Breast epithelium (tissue), 3 donors: ENCODE data around the gene MYEOV.

Source experiments
- CTCF ChIP-seq, 3 donors: fragments of 450-650 bp; IDR thresholded peaks; one replicate each; pipeline ENCODE4 v1.5.1; 2016 to 2017; ENCODE audit warnings: antibody characterized with exemption in 3 of 3, mild to moderate bottlenecking in 3 of 3, moderate library complexity in 3 of 3
- POLR2A ChIP-seq: fragments of 450-650 bp; IDR thresholded peaks from one replicate; pipeline ENCODE4 v1.6.1; 2016; ENCODE audit warnings: antibody characterized with exemption, mild to moderate bottlenecking, moderate library complexity
- POLR2AphosphoS5 ChIP-seq, 3 donors: sonication (generic); formaldehyde crosslinking; IDR thresholded peaks; one replicate each; pipeline ENCODE4 v1.6.1; 2017; ENCODE audit warnings: antibody characterized with exemption in 3 of 3

- TF ChIP-seq CTCF (IDR thresholded peaks at IDR 0.05): no peak
- no peak for TF ChIP-seq POLR2A
- TF ChIP-seq POLR2AphosphoS5 (IDR thresholded peaks at IDR 0.05): no peak
Observed at GRCh38 chr11:69310351-69310750, 16.4 kb downstream of the MYEOV start.
